ENCODE measurements around the gene KRT27.
"Not testable (repeated sequence)": the region's sequence is repeated elsewhere in the genome, so short reads cannot be mapped to it uniquely, and the experiment has no call there.

The KRT27 gene

DNA sequence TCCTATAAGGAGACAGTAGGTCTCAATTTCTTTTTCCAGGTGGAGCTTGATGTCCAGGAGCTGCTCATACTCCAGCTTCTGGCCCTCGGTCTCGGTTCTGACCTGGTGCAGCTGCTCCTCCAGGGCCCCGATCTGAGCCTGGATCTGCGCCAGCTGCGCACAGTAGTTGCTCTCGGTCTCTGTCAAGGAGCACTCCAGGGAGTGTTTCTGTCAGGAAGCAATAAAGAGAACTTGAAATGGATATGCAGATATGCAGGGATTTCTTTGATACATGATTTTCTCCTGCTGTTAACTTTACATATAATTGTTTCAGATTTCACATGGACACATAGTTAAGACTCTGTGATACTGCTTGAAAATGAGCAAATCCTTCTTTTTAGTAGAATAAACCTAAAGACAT lies 32.0 kb downstream of the KRT27 start:
- no peak for DNase-seq

DNA sequence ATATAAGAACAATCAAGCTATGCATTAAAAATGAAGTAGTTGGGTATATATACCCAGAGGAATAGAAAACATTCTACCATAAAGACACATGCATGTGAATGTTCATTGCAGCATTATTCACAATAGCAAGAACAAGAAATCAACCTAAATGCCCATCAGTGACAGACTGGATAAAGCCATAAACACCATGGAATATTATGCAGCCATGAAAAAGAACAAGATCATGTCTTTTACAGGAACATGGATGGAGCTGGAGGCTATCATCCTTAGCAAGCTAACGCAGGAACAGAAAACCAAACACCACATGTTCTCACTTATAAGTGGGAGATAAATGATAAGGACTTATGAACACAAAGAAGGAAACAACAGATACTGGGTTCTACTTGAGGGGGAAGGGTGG lies 33.7 kb downstream of the KRT27 start:
- not testable (repeated sequence) for DNase-seq

DNA sequence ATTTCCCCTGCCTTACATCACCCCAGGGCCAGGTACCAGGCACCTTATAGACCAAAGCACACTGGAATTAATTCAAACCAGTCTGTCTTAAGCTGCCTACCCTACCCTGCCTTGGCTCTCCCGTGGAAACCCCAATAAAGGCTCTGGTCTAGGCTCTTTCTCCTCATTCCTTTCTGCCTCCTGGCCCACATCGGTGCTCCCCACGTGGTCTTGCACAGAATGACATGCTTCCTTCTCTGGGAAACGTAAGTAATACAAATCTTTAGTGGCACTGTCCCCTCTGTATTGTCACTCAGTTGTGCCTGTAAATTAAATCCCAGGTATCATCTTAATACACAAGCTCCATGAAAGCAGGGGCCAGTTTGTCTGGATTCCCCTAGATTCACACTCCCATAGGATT lies 43.8 kb downstream of the KRT27 start:
- DNase-seq = no peak

DNA sequence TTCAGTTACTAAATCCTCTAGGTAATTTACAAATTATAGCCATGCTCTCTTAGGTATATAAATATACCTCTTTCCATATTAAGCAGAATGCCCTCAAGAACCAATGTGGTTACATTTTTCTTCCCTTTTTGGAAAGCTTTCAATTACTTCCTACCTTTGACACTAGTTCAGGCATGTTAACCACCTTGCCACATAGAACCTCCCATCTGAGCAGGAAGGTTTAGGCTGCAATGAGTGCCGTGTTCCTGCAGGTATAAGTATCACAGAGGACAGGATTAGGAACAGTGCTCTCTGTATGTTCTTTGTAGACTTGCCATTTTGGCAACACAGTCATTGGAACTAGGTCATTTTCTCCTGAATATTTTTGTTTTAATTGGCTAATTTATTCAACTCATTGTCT lies 47.3 kb downstream of the KRT27 start:
- DNase-seq = no peak

DNA sequence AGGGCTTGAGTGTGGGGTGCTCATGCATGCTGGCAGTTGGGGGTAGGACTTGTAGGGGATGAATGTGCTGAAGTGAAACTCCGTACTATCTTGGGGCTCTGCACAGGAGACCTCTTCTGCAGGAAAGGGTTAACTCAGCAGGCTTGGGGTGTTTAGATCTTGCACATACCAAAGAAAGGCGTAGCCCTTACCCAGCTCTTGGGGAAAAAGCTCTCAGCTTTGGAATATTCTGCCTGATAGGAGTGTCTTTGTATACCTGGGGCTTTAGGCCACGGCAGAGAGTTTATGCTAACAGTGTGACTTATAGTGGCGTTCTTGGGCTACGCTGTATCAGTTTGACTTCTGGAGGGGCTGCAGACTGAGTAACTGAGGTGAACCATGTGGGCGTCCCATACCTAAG lies 48.3 kb downstream of the KRT27 start:
- no peak for DNase-seq

DNA sequence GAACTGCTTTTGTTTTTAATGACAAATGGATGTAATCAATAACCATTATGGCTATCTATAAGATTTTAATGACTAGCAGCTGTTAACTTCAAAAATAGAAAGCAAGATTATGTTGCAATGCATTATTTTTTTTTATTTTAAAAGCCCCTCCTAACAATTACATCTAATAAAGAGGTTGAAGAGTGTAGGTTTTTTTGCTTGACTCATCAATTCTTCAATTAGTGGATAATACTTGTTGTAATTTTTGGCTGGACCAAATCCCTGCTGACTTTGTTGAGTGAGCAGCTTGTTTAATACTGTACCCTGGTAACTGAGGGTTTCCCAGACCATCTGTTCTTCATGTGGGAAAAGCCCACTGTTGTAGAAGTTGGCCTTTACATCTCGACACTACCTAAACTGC lies 51.4 kb downstream of the KRT27 start:
- no peak for DNase-seq

DNA sequence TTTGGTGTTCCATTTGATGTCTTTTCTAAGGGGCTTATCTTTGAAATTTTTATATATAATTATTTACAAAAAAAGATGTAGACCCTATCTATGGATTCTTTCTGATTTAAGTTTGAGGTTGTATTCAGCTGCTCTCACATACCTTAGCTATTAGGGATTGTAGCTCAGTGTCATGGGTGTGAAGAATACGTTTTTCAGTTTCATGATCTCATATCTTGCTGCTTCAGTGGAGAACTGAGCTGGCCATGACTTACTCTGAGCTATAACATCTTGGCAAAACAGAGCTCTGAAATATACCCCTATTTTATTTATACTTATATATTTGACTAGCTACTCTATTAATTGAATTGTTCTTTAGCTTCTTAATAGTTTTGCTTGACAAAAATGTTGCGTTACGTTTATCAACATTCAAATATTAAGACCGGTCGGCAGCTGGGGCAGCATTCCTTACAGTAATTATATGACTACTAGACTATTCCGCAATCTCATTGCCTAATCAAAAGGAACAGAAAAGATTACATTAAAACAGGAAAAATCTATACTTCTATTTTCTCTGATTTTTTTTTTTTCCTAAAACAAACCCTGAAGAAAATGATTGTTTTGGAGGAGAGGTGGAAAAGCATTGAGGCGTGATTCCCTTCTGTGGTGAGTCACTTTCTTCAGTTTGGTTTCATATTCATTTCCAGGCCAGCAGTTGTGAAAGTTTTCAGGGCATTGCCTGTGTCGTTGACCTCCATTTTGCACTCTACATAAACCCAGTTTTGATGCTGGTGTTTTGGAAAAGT lies 54.7 kb downstream of the KRT27 start:
- no peak for DNase-seq

DNA sequence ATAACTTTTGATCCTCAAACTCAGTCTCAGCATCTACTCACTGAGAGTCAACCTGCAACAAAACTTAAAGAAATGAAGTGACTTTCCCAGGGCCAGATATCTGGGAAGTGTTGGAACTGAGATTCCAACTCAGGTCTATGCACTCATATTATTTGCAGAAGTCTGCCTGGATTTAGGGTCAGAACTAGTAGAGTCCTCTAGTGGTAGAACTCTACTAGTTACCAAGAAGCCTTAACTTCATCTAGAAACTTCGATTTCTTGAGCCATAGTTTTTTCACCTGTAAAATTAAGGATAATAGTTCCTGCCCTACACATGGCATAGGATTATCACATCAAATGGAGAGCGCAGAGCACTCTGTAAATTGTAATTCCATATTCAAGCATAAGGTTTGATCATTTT lies 55.4 kb downstream of the KRT27 start:
- DNase-seq = no peak
